Measurements from ENCODE around the gene JMJD1C.

Gene JMJD1C

DNA sequence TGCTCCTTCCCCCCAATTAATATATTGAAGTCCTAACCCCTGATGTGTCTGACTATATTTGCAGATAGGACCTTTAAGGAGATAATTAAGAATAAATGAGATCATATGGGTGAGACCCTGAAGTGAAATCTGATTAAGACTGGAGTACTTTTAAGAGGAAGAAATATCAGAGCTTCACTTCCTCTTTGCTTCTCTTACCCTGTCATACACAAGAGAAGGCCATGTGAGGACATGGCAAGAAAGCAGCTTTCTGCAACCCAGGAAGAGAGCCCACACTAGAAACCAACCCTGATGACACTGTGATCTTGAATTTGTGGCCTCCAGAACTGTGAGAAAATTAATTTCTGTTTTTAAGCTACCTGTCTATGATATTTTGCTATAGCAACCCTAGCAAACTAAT is 44.2 kb downstream of the JMJD1C start:
- TF ChIP-seq, protein P1, sequence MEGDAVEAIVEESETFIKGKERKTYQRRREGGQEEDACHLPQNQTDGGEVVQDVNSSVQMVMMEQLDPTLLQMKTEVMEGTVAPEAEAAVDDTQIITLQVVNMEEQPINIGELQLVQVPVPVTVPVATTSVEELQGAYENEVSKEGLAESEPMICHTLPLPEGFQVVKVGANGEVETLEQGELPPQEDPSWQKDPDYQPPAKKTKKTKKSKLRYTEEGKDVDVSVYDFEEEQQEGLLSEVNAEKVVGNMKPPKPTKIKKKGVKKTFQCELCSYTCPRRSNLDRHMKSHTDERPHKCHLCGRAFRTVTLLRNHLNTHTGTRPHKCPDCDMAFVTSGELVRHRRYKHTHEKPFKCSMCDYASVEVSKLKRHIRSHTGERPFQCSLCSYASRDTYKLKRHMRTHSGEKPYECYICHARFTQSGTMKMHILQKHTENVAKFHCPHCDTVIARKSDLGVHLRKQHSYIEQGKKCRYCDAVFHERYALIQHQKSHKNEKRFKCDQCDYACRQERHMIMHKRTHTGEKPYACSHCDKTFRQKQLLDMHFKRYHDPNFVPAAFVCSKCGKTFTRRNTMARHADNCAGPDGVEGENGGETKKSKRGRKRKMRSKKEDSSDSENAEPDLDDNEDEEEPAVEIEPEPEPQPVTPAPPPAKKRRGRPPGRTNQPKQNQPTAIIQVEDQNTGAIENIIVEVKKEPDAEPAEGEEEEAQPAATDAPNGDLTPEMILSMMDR (IDR thresholded peaks at IDR 0.05), result no peak

DNA sequence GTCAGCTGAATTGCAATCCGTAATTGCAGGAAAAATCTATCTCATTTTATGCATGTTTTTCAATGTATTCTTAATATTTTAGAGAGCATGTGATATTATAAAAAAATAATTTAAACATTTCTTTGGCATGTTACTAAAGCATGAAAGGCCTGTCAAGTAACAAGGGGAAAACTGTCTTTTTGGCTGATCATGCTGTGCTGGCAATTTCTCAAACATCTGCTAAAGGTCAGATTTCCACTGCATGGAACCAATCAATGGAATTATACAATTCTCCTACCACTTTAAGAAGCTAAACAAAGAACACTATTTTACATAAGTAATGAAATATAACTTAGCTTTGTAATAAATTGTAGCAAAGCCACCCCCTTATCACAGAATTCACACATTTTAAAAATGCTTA is 49.4 kb downstream of the JMJD1C start:
- TF ChIP-seq, protein P1 (IDR thresholded peaks at IDR 0.05), result no peak

DNA sequence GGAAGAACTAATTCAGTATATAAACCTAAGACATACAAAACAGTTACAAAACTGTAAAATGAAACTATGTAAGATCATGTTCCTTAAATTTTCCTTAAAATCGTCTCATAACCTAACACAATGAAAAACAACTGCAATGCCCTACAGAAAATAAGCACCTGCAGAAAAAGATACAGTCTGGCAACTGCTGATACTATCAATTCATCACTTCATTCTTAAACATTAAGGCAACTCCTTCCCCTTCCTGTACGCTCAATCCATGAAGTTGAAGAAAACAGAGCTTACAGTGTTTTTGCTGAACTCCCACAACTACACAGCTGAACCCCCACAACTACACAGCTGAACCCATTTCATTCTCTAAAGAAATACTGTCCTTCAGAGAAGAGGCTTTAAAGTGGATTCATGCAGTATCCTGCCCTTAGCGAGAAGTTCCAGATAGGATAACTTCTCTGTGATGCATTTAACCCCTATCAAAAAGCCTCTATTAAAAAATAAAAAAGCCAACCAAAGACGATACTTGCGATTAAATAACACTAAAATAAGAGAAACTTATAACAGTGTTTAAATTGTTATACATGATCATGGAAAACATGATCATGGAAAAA is 50.0 kb downstream of the JMJD1C start:
- TF ChIP-seq, protein P1 (IDR thresholded peaks at IDR 0.05), result no peak

DNA sequence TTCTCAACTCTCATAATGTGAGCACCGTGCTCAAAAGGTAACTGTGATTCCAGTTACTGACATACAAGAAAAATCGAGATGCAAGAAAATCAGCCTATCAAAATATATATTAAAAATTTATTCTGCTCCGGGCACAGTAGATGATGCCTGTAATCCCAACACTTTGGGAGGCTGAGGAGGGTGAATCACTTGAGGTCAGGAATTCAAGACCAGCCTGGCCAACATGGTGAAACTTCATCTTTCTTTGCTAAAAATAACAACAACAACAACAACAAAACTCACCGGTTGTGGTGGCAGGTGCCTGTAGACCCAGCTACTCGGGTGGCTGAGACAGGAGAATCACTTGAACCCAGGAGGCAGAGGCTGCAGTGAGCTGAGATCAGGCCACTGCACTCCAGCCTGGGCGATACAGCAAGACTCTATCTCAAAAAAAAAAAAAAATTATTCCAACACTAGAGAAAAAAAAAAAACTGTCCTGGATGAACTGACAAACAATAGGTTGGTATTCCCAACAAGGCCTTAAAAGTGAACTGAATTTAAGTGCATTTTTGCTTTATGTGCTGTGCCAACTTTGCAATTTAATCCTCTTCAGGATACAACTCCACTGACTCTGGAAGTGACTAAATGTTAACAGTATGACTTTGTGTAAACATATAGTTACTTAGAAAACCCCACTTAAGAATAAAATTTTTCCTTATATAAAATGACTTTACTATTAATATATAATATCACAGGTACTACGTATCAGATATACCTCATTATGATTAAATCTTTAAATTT is 51.1 kb downstream of the JMJD1C start:
- TF ChIP-seq, protein P1 (IDR thresholded peaks at IDR 0.05), result no peak

DNA sequence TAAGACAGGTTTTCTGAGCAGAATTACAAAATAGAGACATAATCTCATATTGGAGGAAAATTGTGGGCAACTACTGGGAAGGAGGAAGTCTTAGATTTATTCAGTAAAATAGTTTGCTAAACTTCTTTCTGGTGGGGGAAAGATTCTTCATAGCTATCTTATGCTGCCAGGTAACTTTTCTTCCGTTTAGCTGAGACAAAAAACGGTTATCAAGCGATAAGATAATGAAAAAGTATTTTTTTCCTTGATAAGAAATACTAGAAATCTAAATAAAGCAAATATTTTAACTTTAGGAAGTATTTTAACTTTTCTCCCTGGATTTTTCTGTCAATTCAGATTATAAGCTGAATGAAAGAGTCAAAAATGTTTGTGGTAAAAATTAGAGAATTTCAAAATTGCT is 52.3 kb downstream of the JMJD1C start:
- TF ChIP-seq, protein P1 (IDR thresholded peaks at IDR 0.05), result no peak

DNA sequence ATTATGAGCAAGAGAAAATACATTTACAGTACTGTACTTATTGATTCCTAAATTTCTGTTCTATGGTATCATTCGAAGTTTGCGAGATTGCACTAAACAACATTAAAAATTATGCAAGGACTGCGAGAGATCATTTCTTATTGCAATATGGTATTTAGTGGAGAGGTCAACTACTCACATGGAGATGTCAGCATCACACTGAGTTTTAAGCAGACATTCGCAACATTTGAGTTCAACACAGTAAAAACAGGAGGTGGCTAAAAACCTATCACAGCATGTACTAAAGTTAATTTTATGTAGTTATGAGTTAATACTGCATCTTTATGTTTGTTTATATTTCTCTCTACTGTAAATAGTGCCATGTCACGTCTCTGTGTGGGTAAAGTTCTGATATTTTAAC is 53.5 kb downstream of the JMJD1C start:
- TF ChIP-seq, protein P1 (IDR thresholded peaks at IDR 0.05), result no peak

DNA sequence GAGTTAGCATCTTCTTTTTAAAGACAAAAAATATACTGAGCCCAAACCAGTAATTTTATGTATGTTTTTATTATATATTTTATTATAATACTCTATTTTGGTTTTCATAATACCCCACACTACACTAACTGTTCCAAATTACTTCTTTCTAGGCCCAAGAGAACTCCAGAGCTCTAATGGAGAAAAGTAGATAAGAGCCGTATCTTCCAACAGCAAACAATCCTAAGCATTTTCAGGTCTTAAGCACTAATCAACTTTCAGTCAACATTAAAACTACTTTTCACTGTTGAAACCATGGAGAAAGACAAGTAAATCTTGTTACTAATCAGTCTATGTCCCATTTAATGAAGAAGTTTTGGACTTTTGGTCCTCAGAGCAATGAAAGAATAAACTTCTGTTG is 55.1 kb downstream of the JMJD1C start:
- TF ChIP-seq, protein P1 (IDR thresholded peaks at IDR 0.05), result no peak

Measured in LNCAP (cell line).